Urinary bladder (tissue), 4 donors: Measurements from ENCODE around the gene RNF39. TPM values are rescaled to one million over a fixed set of nuclear protein-coding genes. Genes with fewer than 3 reads are reported as not detected.
A peak's percentile ranks its signal among the peaks of the same experiment; 100 is the strongest.

Experiments
- DNase-seq: peaks from one replicate; pipeline ENCODE4 v3.0.0-alpha.2; 2015; ENCODE audit errors: extremely low spot score
- H3K27ac ChIP-seq: one replicate; pipeline ENCODE4 v1.5.1; 2013; ENCODE audit warnings: low read depth, mild to moderate bottlenecking, moderate library complexity
- H3K36me3 ChIP-seq: one replicate; pipeline ENCODE4 v1.6.1; 2013; ENCODE audit warnings: mild to moderate bottlenecking, moderate library complexity; ENCODE audit not compliant: insufficient read depth
- H3K4me1 ChIP-seq: one replicate; pipeline ENCODE4 v1.6.1; 2013; ENCODE audit warnings: mild to moderate bottlenecking, moderate library complexity; ENCODE audit not compliant: insufficient read depth
- H3K4me3 ChIP-seq: one replicate; pipeline ENCODE4 v1.5.1; 2013; ENCODE audit warnings: low read depth, low read length
- WGBS: extraction: QIAGEN DNeasy Blood & Tissue Kit; methylation state at CpG from one replicate; pipeline ENCODE4 v1.1.7; 2013; 5-methylcytosine and 5-hydroxymethylcytosine counted together
- polyA plus RNA-seq: library from polyadenylated mRNA; stranded (reverse); fragments of 200-250 nt; gene quantifications from one replicate; pipeline ENCODE4 v1.2.3, GENCODE V29; 2013
- total RNA-seq: library from RNA; depleted of rRNA; stranded (reverse); fragments of >200 nt; gene quantifications from one replicate; pipeline ENCODE4 v1.2.3, GENCODE V29; 2014
- donor health status: healthy with polysubstance abuse.
- donor health status: healthy.

RNF39 gene
- total and polyA plus RNA-seq, 2 donors, result 0.11 to 0.73 TPM

GRCh38 chr6:30077218-30077617, 1.6 kb upstream of the RNF39 start:
- no peaks in the 10 kb centered on the region for H3K36me3 ChIP-seq
- WGBS, result 37% methylated on average over 4 of the region's 4 CpGs
- no peaks in the 10 kb centered on the region for H3K4me1 ChIP-seq
- no peak overlapping the region for H3K4me3 ChIP-seq
- H3K27ac ChIP-seq, result no peak overlapping the region
- DNase-seq, result no peak

- H3K36me3 ChIP-seq, result no peaks in the 10 kb centered on the region
- H3K27ac ChIP-seq, result no peak overlapping the region
- 29% methylated on average over 22 of the region's 22 CpGs for WGBS
Observed at GRCh38 chr6:30075790-30076732, 492 bp upstream of the RNF39 start.

DNA sequence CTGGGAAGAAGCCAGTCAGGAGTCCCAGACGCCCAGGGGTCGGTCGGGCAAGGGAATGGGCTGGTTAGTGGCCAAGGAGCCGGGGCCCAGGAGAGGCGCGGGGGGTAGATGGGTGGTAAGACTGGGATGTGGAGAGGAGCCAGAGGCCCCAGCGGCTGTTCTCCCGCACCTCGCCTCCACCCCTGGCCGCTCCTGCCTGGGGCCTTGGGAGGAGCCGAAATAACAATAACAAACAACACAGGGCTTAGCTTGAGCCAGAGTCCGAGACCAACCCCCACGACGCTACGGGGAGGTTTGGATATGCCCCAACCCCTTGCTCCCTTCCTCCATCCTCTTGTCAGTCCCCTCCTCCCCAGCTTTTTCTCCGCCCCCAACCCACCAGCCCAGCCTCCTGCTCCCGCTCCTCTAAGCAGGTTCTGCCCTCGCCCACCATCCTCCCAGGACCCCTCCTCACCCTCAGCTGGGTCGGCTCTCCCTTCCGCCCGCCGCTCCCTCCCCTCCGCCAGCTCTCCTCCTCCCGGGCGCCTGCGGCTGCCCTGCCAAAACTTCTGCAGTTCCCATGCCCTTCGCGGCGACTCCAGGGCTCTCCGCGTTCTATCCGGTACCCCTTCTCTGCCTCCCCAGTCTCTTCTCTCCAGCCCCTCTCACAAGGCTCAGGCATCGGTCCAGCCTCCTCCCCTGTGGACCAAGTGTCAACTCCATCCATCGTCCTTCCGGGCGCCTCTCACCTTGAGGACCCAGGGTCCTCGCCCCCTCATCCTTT, 1.1 kb downstream of the RNF39 start:
- DNase-seq, result no peak
- H3K4me1 ChIP-seq, result no peaks in the 10 kb centered on the region
- peak overlapping the region; percentile 34 for H3K4me3 ChIP-seq
- 3% methylated on average over 37 of the region's 37 CpGs for WGBS
- H3K36me3 ChIP-seq, result no peaks in the 10 kb centered on the region
- H3K27ac ChIP-seq, result no peak overlapping the region

More at GRCh38 chr6:30075790-30076732, 492 bp upstream of the RNF39 start:
- H3K4me1 ChIP-seq, result no peaks in the 10 kb centered on the region
- DNase-seq, result no peak
- peak overlapping the region; percentile 34 for H3K4me3 ChIP-seq

GRCh38 chr6:30073489-30074235, 1.9 kb downstream of the RNF39 start:
- DNase-seq, result no peak
- Histone ChIP-seq H3K27ac (no peak overlapping the region), H3K4me3 (no peak overlapping the region), H3K36me3 (no peaks in the 10 kb centered on the region), H3K4me1 (no peaks in the 10 kb centered on the region)
- WGBS, result 47% methylated on average over 7 of the region's 7 CpGs

GRCh38 chr6:30071858-30072257, 3.7 kb downstream of the RNF39 start:
- Histone ChIP-seq H3K27ac (no peak overlapping the region), H3K4me3 (no peak overlapping the region), H3K36me3 (no peaks in the 10 kb centered on the region), H3K4me1 (no peaks in the 10 kb centered on the region)
- WGBS, result 42% methylated on average over 3 of the region's 3 CpGs
- DNase-seq, result no peak

DNA sequence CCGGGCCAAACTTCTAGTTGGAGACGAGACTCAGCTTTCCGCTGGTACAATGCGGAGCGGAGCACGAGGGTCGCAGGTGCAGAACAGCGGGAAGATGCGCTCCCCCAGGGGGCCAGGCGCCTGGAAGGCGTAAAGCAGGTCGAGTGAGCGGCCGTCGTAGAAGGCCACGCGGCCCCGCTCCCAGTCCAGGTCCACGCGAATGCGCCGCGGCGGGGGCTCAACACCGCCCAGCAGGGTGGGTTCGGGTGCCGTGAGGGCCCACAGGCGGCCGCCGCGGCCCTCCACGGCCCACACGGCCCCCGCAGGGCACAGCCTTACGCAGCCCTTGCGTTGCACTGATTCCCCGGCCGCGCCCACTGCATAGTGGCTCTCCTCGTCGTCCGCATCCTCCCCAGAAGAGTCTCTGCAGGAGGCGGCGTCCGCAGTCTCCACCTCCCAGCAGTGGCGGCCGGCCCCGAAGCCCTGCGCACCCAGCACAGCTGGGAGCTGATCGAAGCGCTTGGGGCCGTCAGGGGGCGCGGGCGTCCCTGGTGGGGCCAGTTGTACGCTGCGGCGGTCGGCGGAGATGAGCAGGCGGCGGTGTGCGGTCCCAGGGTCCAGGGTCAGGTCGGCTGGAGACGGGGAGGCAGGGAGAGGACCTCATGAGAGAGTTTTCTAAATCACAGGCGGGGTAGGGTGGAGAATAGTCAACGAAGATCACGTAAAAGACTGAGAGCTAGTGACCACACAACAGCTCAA, 4.3 kb downstream of the RNF39 start:
- WGBS, result 28% methylated on average over 68 of the region's 68 CpGs
- no peak for DNase-seq
- Histone ChIP-seq H3K4me1 (no peaks in the 10 kb centered on the region), H3K27ac (no peak overlapping the region), H3K4me3 (no peak overlapping the region), H3K36me3 (no peaks in the 10 kb centered on the region)

DNA sequence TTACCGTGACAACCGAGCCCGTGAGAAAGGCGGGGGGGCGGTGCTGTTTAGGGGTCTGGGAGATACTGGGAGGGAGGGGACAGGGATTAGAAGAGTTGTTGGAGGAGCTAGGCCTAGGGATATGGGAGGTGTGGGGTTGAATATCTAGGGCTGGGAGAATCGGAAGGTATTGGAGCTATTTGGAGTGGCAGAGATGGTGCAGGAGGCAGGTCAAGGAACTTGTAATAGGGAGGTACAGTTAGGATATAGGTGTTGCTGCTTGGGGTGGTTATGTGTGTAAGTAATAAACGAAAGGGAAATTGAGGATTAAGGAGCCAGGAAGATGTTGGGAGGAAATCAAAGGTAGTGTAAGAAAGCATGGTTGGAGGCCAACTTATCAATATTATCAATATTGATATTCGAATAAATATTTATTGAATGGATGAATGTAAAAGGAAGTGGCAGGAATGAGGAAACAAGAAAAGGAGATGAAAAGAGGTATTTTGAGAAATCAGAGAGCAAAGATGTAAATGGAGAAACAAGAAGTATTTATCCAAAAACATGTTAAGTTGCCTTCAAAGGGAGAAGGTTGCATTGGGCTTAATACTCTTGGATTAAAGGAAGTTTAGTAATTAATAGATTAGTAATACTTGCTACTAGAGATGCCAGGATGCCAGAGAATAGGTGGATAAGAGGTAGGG, 8.0 kb downstream of the RNF39 start:
- Histone ChIP-seq H3K36me3 (no peaks in the 10 kb centered on the region), H3K27ac (peak overlapping the region; percentile 68), H3K4me3 (peak overlapping the region; percentile 50), H3K4me1 (no peaks in the 10 kb centered on the region)
- DNase-seq, result no peak
- 11% methylated on average over 8 of the region's 8 CpGs for WGBS

DNA sequence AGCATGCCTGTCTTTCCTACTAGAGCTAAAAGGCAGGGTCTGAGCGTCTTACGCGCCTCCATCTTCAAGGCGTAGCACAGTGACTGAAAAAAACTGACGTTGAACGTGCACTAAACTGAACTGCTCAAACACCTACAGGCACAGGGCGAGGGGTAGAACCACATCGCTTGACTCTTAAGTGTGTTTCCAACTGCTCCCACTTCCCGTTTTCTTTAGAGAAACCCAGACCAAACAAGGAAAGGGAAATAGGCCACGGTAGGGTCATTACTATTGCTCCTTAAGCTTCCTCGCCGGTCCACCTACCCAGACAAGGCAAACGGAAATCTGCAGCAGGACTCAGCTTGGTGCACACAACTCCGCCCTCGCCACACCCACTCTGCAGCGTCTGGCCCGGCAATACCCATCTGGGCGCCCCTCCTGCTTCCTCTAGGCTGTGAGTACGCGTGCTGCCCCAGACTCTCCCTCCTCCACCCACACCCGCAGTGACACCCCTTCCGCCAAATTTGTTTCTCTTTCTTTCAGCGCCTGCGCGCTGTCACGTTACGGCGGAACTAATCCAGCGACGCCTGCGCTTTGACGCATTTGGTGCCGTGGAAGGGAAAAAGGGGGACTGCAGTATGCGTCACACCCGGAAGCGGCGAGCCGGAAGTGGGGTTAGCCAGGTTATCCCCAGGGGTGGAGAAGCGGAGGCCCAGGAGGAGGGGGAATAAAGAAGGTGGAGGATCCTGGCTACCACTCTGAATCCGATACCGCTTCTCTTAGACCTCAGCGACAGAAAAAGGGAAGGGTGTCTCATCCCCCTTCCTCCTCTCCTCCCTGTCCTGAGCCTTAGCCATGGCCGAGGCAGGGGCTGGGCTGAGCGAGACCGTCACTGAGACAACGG, 8.8 kb downstream of the RNF39 start, which contains the start of gene PPP1R11:
TSS of gene PPP1R11 (plus strand) at position 622 of the 883 bp plus-strand sequence. CDS start at position 835, 213 bp downstream.
- WGBS, result under 1% methylated on average over 46 of the region's 46 CpGs
- Histone ChIP-seq H3K27ac (peak within 1 kb of the TSS; percentile 87), H3K36me3 (no peaks in the 10 kb centered on the region), H3K4me3 (peak within 1 kb of the TSS; percentile 50), H3K4me1 (no peaks in the 10 kb centered on the region)
- peak; percentile 98 for DNase-seq

DNA sequence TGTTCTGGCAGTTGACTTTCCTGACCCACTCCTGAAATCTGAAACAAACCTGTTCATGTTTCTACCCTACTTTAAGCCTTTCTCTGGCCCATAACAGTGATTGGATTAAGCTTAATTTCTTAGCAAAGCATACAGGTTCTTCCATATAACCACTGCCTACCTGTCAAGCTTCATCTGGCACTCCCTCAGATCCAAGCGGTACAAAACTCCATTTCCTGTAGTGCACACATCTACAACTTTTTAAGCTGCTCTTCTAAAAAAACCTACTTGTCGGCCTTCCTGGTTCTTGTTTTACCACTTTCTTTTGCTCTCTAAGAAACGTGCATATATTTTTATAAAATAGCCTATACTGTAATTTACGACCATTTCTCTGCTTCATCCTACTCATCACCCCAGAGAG, 9.5 kb downstream of the RNF39 start:
- Histone ChIP-seq H3K27ac (peak overlapping the region; percentile 6), H3K4me3 (peak overlapping the region; percentile 29), H3K4me1 (no peaks in the 10 kb centered on the region), H3K36me3 (no peaks in the 10 kb centered on the region)
- 13% methylated on average over 4 of the region's 4 CpGs for WGBS
- DNase-seq, result no peak

GRCh38 chr6:30063315-30063714, 12.3 kb downstream of the RNF39 start:
- no peaks in the 10 kb centered on the region for H3K4me1 ChIP-seq

GRCh38 chr6:30062471-30063178, 12.9 kb downstream of the RNF39 start:
- H3K4me1 ChIP-seq, result no peaks in the 10 kb centered on the region
- WGBS, result 91% methylated on average over 7 of the region's 7 CpGs
- H3K4me3 ChIP-seq, result no peak overlapping the region
- H3K27ac ChIP-seq, result no peak overlapping the region
- DNase-seq, result no peak
- H3K36me3 ChIP-seq, result no peaks in the 10 kb centered on the region

More at GRCh38 chr6:30063315-30063714, 12.3 kb downstream of the RNF39 start:
- DNase-seq, result no peak
- H3K4me3 ChIP-seq, result no peak overlapping the region
- WGBS, result 67% methylated on average over 2 of the region's 2 CpGs
- no peaks in the 10 kb centered on the region for H3K36me3 ChIP-seq
- H3K27ac ChIP-seq, result no peak overlapping the region
